ENCODE results near the gene IDH1. TPM values are rescaled to one million over a fixed set of nuclear protein-coding genes. Genes with fewer than 3 reads are reported as not detected.

The IDH1 gene
- total and polyA plus RNA-seq, 2 of the 13 experiments (the other 11 are each of a cell fraction or from before 2014, with no cell fraction given) = 312 to 1,077 TPM

- no peak for TF ChIP-seq ZNF407 (CRISPR knock-in tag; IDR thresholded peaks at IDR 0.05; ENCODE audit: not compliant biosample characterization)
- no peak for TF ChIP-seq ZNF230 (CRISPR knock-in tag; IDR thresholded peaks at IDR 0.05)
- peak; percentile 30; the same call in 1 of the 2 replicates for TF ChIP-seq POGZ (CRISPR knock-in tag; IDR thresholded peaks at IDR 0.05)
- 0 out of 2 replicates have a peak, but pooled peaks have one; percentile 11 for TF ChIP-seq ZSCAN31 (CRISPR knock-in tag; IDR thresholded peaks at IDR 0.05; ENCODE audit: low read depth)
- TF ChIP-seq SMARCC2 (IDR thresholded peaks at IDR 0.05) = no peak
- TF ChIP-seq ZMYM2 (CRISPR knock-in tag; IDR thresholded peaks at IDR 0.05) = peak; percentile 67; the same call in 1 of the 2 replicates
- TF ChIP-seq HNF4G (IDR thresholded peaks at IDR 0.05; ENCODE audit: borderline replicate concordance, low read depth, low read length) = no peak
- TF ChIP-seq HNF4G (CRISPR knock-in tag; IDR thresholded peaks at IDR 0.05; ENCODE audit: borderline replicate concordance, low read depth) = no peak
- 0 out of 2 replicates have a peak, but pooled peaks have one; percentile 36 for TF ChIP-seq SMAD3 (CRISPR knock-in tag; IDR thresholded peaks at IDR 0.05)
- TF ChIP-seq REL (CRISPR knock-in tag; conservative IDR thresholded peaks at IDR 0.05) = 0 out of 2 replicates have a peak, but pooled peaks have one; percentile 12
Measured at GRCh38 chr2:208256192-208256782, 1.4 kb upstream of the IDH1 start (continued).
